ENCODE results near the gene TTLL12.
A peak's percentile ranks its signal among the peaks of the same experiment; 100 is the strongest.
"Not testable (repeated sequence)": the region's sequence is repeated elsewhere in the genome, so short reads cannot be mapped to it uniquely, and the experiment has no call there.

TTLL12 gene

GRCh38 chr22:43152357-43153071 is 34.4 kb downstream of the TTLL12 start:
- peaks cover 19% of the 10 kb centered on the region for H3K4me1 ChIP-seq (ENCODE audit: control insufficient read depth, insufficient read depth, low read length)
- peak overlapping the region; percentile 81 for H3K4me3 ChIP-seq (ENCODE audit: low read length in 2 of 2)
- no peaks in the 10 kb centered on the region for H3K9me3 ChIP-seq (ENCODE audit: control insufficient read depth in 2 of 2, low read length in 2 of 2)

GRCh38 chr22:43152003-43152356 is 35.0 kb downstream of the TTLL12 start:
- peaks cover 19% of the 10 kb centered on the region for H3K4me1 ChIP-seq (ENCODE audit: control insufficient read depth, insufficient read depth, low read length)
- peak overlapping the region; percentile 58 for H3K27ac ChIP-seq (ENCODE audit: low read length)
- H3K27me3 ChIP-seq (ENCODE audit: control insufficient read depth in 1 of 2, insufficient read depth in 2 of 2, low read length in 2 of 2): no peaks in the 10 kb centered on the region
- H3K36me3 ChIP-seq (ENCODE audit: control insufficient read depth in 2 of 2, insufficient read depth in 2 of 2, low read length in 2 of 2): no peaks in the 10 kb centered on the region
- peak overlapping the region; percentile 74 to 82 for H3K9ac ChIP-seq (ENCODE audit: low read length in 2 of 2)
- H3K9me3 ChIP-seq (ENCODE audit: control insufficient read depth in 2 of 2, low read length in 2 of 2): no peaks in the 10 kb centered on the region
- peak overlapping the region; percentile 81 for H3K4me3 ChIP-seq (ENCODE audit: low read length in 2 of 2)

More at GRCh38 chr22:43152357-43153071, 34.4 kb downstream of the TTLL12 start:
- Histone ChIP-seq H3K27me3 (ENCODE audit: control insufficient read depth in 1 of 2, insufficient read depth in 2 of 2, low read length in 2 of 2) (no peaks in the 10 kb centered on the region), H3K27ac (ENCODE audit: low read length) (peak overlapping the region; percentile 58), H3K9ac (ENCODE audit: low read length in 2 of 2) (peak overlapping the region; percentile 74 to 82), H3K36me3 (ENCODE audit: control insufficient read depth in 2 of 2, insufficient read depth in 2 of 2, low read length in 2 of 2) (no peaks in the 10 kb centered on the region)

GRCh38 chr22:43151251-43152002 is 35.5 kb downstream of the TTLL12 start, which contains the start of gene TSPO:
TSS of gene TSPO (plus strand) at chr22:43151559. CDS start at chr22:43159239, 7,680 bp downstream.
- Histone ChIP-seq H3K36me3 (ENCODE audit: control insufficient read depth in 2 of 2, insufficient read depth in 2 of 2, low read length in 2 of 2) (no peaks in the 10 kb centered on the region), H3K9ac (ENCODE audit: low read length in 2 of 2) (peak within 1 kb of the TSS; percentile 74 to 82), H3K4me3 (ENCODE audit: low read length in 2 of 2) (peak within 1 kb of the TSS; percentile 81), H3K4me1 (ENCODE audit: control insufficient read depth, insufficient read depth, low read length) (peaks cover 19% of the 10 kb centered on the region), H3K9me3 (ENCODE audit: control insufficient read depth in 2 of 2, low read length in 2 of 2) (no peaks in the 10 kb centered on the region), H3K27ac (ENCODE audit: low read length) (peak within 1 kb of the TSS; percentile 58), H3K27me3 (ENCODE audit: control insufficient read depth in 1 of 2, insufficient read depth in 2 of 2, low read length in 2 of 2) (no peaks in the 10 kb centered on the region)

DNA sequence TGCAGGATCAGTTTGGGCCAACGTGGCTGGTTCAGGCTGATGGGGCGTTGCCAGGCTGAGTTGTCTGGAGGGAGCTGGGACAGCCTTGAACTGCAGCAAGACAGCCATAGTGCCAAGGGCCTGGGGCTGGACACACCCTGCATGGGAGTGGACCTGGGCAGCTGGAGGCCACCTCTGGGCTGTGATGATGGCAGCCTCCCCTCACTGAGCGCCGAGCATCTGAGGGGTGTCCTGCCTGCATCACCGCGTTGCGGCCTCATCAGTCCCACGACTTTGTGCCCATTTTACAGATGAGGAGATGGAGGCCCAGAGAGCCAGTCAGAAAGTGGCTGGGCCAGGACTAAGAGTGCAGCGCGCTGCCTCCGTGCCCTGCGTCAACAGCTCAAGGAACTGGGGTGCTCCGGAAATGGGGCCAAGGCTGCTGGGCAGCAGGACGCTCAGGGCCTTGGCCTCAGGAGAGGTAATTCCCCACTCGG is 36.2 kb downstream of the TTLL12 start:
- Histone ChIP-seq H3K27ac (ENCODE audit: low read length) (no peak overlapping the region), H3K4me1 (ENCODE audit: control insufficient read depth, insufficient read depth, low read length) (peaks cover 19% of the 10 kb centered on the region), H3K9me3 (ENCODE audit: control insufficient read depth in 2 of 2, low read length in 2 of 2) (no peaks in the 10 kb centered on the region), H3K4me3 (ENCODE audit: low read length in 2 of 2) (peak overlapping the region; percentile 67 to 81), H3K27me3 (ENCODE audit: control insufficient read depth in 1 of 2, insufficient read depth in 2 of 2, low read length in 2 of 2) (no peaks in the 10 kb centered on the region), H3K9ac (ENCODE audit: low read length in 2 of 2) (peak overlapping the region; percentile 55 to 73), H3K36me3 (ENCODE audit: control insufficient read depth in 2 of 2, insufficient read depth in 2 of 2, low read length in 2 of 2) (no peaks in the 10 kb centered on the region)

DNA sequence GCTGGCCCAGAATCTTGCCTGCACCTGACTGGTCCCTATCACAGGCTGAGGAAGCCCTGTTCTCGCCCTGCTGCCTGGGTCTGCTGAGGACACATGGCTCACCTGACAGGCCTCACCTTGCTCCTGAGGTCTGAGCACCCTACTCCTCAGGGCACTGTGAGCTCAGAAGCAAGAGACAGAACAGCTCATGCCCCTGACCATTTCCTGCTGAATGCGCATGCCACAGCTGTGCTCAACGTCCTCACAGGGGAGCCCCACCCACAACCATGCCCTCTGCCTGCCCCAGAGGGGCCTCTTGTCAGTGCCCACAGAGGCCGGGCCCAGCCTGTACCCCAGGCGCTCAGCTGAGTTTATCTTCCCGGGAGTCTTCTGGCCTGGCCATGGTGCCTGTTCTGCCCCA is 38.4 kb downstream of the TTLL12 start:
- Histone ChIP-seq H3K4me1 (ENCODE audit: control insufficient read depth, insufficient read depth, low read length) (peaks cover 21% of the 10 kb centered on the region), H3K4me3 (ENCODE audit: low read length in 2 of 2) (no peak overlapping the region), H3K27me3 (ENCODE audit: control insufficient read depth in 1 of 2, insufficient read depth in 2 of 2, low read length in 2 of 2) (no peaks in the 10 kb centered on the region), H3K36me3 (ENCODE audit: control insufficient read depth in 2 of 2, insufficient read depth in 2 of 2, low read length in 2 of 2) (no peaks in the 10 kb centered on the region), H3K9ac (ENCODE audit: low read length in 2 of 2) (no peak overlapping the region), H3K27ac (ENCODE audit: low read length) (no peak overlapping the region), H3K9me3 (ENCODE audit: control insufficient read depth in 2 of 2, low read length in 2 of 2) (no peaks in the 10 kb centered on the region)

- Histone ChIP-seq H3K27ac (ENCODE audit: low read length) (no peak overlapping the region), H3K4me1 (ENCODE audit: control insufficient read depth, insufficient read depth, low read length) (peaks cover 21% of the 10 kb centered on the region)
These were observed 39.1 kb downstream of the TTLL12 start for GRCh38 chr22:43147821-43148220.

DNA sequence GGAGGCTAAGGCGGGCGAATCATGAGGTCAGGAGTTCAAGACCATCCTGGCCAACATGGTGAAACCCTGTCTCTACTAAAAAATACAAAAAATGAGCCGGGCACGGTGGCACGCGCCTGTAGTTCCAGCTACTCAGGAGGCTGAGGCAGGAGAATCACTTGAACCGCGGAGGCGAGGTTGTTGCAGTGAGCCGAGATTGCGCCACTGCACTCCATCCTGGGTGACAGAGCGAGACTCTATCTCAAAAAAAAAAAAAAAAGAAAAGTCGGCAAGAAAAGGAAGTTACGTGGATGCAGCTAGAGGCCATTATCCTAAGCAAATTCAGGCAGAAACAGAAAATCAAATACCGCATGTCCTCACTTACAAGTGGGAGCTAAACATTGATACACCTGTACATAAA is 40.6 kb downstream of the TTLL12 start:
- H3K4me1 ChIP-seq (ENCODE audit: control insufficient read depth, insufficient read depth, low read length): peaks cover 19% of the 10 kb centered on the region
- H3K4me3 ChIP-seq (ENCODE audit: low read length in 2 of 2); H3K9me3 ChIP-seq (ENCODE audit: control insufficient read depth in 2 of 2, low read length in 2 of 2); H3K9ac ChIP-seq (ENCODE audit: low read length in 2 of 2); H3K36me3 ChIP-seq (ENCODE audit: control insufficient read depth in 2 of 2, insufficient read depth in 2 of 2, low read length in 2 of 2); H3K27me3 ChIP-seq (ENCODE audit: control insufficient read depth in 1 of 2, insufficient read depth in 2 of 2, low read length in 2 of 2); H3K27ac ChIP-seq (ENCODE audit: low read length): not testable (repeated sequence)

More at GRCh38 chr22:43147821-43148220, 39.1 kb downstream of the TTLL12 start:
- Histone ChIP-seq H3K27me3 (ENCODE audit: control insufficient read depth in 1 of 2, insufficient read depth in 2 of 2, low read length in 2 of 2) (no peaks in the 10 kb centered on the region), H3K4me3 (ENCODE audit: low read length in 2 of 2) (no peak overlapping the region), H3K9ac (ENCODE audit: low read length in 2 of 2) (no peak overlapping the region), H3K36me3 (ENCODE audit: control insufficient read depth in 2 of 2, insufficient read depth in 2 of 2, low read length in 2 of 2) (no peaks in the 10 kb centered on the region), H3K9me3 (ENCODE audit: control insufficient read depth in 2 of 2, low read length in 2 of 2) (no peaks in the 10 kb centered on the region)

DNA sequence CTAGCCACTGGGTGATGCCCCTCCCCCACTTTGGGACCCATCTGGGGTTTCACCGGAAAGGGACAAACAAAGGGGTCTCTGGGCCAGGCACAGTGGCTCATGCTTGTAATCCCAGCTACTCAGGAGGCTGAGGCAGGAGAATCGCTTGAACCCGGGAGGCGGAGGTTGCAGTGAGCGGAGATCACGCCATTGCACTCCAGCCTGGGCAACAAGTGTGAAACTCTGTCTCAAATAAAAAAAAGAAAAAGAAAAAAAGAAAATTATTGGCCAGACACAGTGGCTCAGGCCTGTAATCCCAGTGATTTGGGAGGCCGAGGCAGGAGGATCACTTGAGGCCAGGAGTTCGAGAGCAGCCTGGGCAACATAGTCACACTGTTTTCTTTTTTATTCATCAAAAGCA is 41.6 kb downstream of the TTLL12 start:
- H3K27ac ChIP-seq (ENCODE audit: low read length): not testable (repeated sequence)

GRCh38 chr22:43144949-43145348 is 42.0 kb downstream of the TTLL12 start:
- peaks cover 20% of the 10 kb centered on the region for H3K4me1 ChIP-seq (ENCODE audit: control insufficient read depth, insufficient read depth, low read length)
- peaks cover 6 to 11% of the 10 kb centered on the region in 2 donors for H3K36me3 ChIP-seq (ENCODE audit: control insufficient read depth in 2 of 2, insufficient read depth in 2 of 2, low read length in 2 of 2)
- H3K9me3 ChIP-seq (ENCODE audit: control insufficient read depth in 2 of 2, low read length in 2 of 2): no peaks in the 10 kb centered on the region
- H3K4me3 ChIP-seq (ENCODE audit: low read length in 2 of 2): no peak overlapping the region
- no peaks in the 10 kb centered on the region for H3K27me3 ChIP-seq (ENCODE audit: control insufficient read depth in 1 of 2, insufficient read depth in 2 of 2, low read length in 2 of 2)
- H3K9ac ChIP-seq (ENCODE audit: low read length in 2 of 2): no peak overlapping the region
- no peak overlapping the region for H3K27ac ChIP-seq (ENCODE audit: low read length)

More for the DNA sequence above, 41.6 kb downstream of the TTLL12 start:
- H3K4me3 ChIP-seq (ENCODE audit: low read length in 2 of 2); H3K9me3 ChIP-seq (ENCODE audit: control insufficient read depth in 2 of 2, low read length in 2 of 2); H3K27me3 ChIP-seq (ENCODE audit: control insufficient read depth in 1 of 2, insufficient read depth in 2 of 2, low read length in 2 of 2); H3K36me3 ChIP-seq (ENCODE audit: control insufficient read depth in 2 of 2, insufficient read depth in 2 of 2, low read length in 2 of 2); H3K9ac ChIP-seq (ENCODE audit: low read length in 2 of 2): not testable (repeated sequence)
- H3K4me1 ChIP-seq (ENCODE audit: control insufficient read depth, insufficient read depth, low read length): peaks cover 20% of the 10 kb centered on the region

GRCh38 chr22:43142880-43143562 is 43.9 kb downstream of the TTLL12 start, which contains the start of gene MCAT:
TSS of gene MCAT (minus strand) at chr22:43143398. CDS start at chr22:43143348, 50 bp downstream.
- H3K27me3 ChIP-seq (ENCODE audit: control insufficient read depth in 1 of 2, insufficient read depth in 2 of 2, low read length in 2 of 2): no peaks in the 10 kb centered on the region
- peak within 1 kb of the TSS; percentile 90 to 95 for H3K4me3 ChIP-seq (ENCODE audit: low read length in 2 of 2)
- peak within 1 kb of the TSS; percentile 49 for H3K27ac ChIP-seq (ENCODE audit: low read length)
- peaks cover 20% of the 10 kb centered on the region for H3K4me1 ChIP-seq (ENCODE audit: control insufficient read depth, insufficient read depth, low read length)
- H3K9ac ChIP-seq (ENCODE audit: low read length in 2 of 2): peak within 1 kb of the TSS; percentile 75 to 78
- peaks cover 17 to 21% of the 10 kb centered on the region in 2 donors for H3K36me3 ChIP-seq (ENCODE audit: control insufficient read depth in 2 of 2, insufficient read depth in 2 of 2, low read length in 2 of 2)
- no peaks in the 10 kb centered on the region for H3K9me3 ChIP-seq (ENCODE audit: control insufficient read depth in 2 of 2, low read length in 2 of 2)
